GM19023 (cell line): ENCODE measurements around the gene THADA.
"Not testable (repeated sequence)": the region's sequence is repeated elsewhere in the genome, so short reads cannot be mapped to it uniquely, and the experiment has no call there.

Source experiments
- ATAC-seq: cut with Tn5 transposase; IDR thresholded peaks from one replicate; pipeline ENCODE4 v1.9.1; 2021; ENCODE audit warnings: mild to moderate bottlenecking, moderate library complexity; ENCODE audit not compliant: unreplicated experiment

The THADA gene

DNA sequence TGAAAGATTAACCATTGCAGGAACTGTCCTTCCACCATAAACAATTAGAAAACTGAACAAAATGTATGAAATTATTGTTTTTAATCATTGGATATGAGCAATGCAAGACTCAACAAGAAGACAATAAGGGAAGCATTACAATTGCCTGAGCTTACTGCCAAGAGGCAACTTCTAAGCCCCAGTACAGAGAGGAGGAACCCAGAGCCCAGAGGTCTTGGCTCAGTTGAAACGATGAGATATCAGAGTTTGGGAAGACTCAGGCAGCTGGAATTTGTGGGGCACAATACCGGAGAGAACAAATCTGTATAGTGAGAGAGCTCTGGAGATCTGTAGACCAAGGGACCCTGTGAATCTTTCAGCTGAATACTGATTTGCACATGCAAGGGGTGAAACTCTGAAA is 288.8 kb downstream of the THADA start:
- no peak for ATAC-seq

DNA sequence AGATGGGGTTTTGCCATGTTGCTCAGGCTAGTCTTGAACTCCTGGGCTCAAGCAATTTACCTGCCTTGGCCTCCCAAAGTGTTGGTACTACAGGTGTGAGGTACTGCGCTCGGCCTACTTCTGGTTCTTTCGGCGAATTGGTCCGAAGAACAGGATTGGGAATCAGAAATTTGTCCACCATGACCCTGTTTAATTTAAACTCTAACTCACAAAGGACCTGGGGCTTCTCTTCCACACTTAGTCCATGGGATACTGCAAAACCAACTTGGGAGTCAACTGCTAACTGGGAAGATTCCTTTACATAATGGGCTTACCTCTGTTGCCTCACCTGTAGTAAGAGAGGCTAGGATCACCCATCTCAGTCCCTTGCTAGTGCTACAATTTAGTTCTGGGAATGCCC is 289.6 kb downstream of the THADA start:
- no peak for ATAC-seq

DNA sequence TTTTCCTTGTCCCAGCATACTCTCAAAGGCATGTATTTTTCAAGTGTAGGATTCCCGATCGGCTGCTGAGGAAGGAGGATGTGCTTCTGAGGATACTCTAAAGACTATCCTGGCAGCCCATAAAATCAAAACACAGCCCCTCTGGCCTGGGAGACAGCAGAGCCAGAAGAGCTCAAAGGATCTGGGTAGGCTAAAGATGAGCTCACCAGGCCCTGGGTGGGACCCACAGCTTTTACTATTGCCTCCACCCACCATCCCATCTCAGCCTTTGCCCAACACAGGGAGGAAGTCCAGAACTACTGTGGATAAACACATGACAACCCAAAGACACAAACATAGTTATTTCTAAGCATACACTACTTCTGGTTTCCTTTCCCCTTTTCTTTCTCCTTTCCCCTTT is 290.3 kb downstream of the THADA start:
- ATAC-seq = no peak

DNA sequence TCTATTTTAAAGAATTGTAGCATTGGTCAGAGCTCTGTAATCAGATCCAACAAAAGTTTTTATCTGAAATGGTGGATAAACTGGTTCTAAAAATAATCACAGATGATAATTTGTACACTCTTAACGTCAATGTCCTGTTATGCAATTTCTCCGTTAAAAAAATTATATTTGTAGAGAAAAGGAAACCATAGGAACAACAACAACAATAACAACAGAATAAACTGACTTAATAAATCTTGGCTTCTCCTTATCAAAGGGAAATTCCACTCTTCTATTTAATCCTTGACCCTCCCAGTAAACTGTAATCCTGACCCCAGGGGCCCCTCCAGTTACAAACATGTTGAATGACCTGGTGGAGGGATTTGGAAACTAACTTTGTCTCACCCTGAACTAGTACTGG is 290.8 kb downstream of the THADA start:
- no peak for ATAC-seq

DNA sequence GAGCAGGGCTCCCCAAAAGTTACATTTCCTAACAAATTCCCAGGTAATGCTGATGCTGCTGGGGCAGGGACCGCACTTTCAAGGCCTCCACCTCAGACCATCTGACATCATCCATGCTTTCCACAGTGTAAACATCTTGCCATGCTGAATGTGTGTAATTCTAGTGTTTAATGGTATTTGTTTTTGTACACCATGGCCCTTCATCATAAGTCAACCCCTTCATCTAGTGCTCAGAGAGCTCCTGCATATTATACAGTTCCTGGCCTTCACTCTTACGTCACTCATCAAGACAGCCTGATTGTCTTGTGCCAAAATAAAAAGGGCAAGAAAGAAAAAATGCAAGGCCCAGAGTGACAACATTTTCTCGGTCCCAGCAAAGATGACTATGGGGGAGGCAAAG is 291.9 kb downstream of the THADA start:
- ATAC-seq = no peak

DNA sequence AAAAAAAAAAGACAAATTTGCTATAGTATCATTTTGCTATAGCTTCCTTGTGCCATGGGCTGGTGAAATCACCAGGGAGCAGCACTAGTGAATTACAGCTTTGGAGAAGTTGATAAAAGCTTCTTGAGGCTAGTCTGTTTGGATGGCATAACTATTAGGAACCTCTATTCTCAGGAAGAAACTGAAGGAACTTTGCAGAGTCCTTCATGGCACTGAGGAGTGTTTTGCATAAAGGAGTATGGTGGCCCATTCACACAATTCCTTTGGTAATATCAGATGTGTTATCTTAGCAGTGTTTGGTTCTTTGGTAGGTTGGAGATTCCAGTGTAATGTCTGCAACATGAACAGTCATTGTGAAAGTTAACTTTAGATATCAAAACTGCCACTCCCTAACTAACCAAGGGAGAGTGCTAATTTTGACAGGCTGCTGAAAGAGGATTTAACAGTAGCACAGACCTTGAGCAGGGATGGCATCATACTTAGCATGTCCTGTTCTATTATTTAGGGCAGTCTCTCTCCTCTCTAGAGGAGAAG is 292.8 kb downstream of the THADA start:
- no peak for ATAC-seq

DNA sequence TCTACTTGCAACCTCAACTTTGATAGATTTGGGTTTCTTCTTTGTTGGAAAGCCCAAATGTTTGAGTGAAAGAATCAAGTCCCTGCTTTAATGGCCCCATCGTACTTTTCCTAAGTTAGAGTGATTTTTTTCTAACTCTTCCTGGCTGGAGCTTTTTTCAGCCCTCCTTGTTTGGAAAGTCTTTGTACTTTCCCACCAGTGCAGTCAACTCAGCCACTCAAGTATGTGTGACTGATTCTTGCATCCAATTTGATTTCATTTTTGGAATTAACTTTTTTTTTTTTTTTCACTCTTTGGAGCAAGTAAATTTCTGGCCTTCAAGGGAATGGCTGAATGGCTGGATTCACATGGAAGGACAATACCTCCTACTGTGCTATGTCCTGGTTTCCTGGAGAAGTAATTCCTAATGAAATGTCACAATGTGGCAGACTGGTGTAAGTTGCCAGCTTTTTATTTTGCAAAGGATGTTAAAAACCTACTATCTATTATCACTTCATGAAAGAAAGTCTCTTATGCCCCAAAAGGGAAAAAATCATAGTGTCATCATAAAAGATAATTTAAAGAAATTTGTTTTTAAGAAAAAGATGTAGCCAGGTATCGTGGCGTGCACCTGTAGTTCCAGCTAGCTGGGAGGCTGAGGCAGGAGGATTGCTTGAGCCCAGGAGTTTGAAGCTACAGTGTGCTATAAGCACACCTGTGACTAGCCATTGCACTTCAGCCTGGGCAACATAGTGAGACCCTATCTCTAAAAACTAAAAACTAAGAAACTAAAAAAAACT is 293.5 kb downstream of the THADA start:
- no peak for ATAC-seq

DNA sequence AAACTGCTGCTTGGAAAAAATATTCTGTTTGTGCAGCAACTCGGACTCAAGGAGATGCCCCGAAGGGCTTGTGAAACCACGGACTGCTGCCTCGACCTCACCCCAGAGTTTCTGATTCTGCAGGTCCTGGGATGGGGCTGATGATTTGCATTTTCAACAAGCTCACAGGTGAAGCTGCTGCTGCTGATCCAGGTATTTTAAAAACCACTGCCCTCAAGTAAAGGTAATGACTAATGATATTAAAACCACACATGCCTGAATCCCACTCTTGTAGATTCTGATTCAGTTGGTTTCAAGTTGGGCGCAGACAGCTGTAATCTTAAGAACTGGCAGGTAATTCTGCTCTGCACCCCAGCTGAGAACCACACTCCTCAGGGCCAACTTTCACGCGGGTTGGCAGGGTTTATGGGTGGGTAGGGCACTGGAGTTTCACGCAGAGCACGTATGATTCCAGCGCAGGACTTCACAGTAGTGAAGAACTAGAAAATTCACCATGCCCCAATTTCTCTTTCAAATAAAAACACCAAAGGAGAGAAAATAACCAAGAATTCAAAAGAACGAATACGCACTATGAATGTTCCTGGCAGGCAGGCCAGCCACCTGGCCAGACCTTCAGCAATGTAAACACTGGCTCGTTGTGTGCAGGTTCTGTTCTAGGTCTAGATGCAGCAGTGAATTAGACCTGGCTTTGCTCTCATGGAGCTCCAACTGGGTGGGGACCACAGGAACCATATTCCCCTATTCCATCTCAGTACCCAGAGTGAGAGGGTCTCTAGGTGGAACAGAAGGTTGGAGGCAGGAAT is 294.9 kb downstream of the THADA start:
- no peak for ATAC-seq

DNA sequence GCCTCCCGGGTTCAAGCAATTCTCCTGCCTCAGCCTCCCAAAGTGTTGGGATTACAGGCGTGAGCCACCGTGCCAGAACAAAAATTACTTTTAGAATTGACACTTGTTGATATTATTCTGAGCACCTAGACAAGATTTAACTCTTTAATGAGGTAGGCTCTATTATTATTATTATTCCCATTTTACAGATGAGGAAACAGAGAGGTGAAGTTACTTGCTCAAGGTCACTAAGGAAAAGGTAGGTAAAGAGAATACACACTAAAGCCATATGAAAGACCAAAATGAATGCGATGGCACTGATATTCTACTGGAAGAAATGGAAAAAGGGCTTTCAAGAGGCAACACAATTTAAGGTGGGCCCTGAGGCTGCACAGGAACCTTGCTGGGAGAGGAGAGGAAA is 295.6 kb downstream of the THADA start:
- ATAC-seq = no peak

DNA sequence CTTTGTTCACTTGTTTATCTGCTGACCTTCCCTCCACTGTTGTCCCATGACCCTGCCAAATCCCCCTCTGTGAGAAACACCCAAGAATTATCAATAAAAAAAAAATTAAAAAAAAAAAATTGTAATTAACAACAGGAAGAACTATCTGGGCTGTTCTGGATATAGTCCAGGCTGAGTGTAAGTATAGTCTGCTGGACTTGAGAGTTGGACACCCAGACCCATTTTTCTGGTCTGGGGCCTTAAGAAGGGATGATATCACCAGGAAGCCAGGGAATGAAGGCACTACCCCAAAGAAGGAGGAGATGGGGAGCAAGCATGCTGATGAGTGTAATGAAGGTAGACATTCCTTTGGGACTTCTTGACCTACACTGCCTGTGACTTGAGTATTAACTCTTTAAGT is 297.3 kb downstream of the THADA start:
- ATAC-seq = no peak

DNA sequence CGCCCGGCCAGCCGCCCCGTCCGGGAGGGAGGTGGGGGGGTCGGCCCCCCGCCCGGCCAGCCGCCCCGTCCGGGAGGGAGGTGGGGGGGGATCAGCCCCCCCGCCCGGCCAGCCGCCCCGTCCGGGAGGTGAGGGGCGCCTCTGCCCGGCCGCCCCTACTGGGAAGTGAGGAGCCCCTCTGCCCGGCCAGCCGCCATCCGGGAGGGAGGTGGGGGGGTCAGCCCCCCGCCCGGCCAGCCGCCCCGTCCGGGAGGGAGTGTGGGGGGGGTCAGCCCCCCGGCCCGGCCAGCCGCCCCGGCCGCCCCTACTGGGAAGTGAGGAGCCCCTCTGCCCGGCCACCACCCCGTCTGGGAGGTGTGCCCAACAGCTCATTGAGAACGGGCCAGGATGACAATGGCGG is 298.1 kb downstream of the THADA start:
- ATAC-seq = not testable (repeated sequence)

DNA sequence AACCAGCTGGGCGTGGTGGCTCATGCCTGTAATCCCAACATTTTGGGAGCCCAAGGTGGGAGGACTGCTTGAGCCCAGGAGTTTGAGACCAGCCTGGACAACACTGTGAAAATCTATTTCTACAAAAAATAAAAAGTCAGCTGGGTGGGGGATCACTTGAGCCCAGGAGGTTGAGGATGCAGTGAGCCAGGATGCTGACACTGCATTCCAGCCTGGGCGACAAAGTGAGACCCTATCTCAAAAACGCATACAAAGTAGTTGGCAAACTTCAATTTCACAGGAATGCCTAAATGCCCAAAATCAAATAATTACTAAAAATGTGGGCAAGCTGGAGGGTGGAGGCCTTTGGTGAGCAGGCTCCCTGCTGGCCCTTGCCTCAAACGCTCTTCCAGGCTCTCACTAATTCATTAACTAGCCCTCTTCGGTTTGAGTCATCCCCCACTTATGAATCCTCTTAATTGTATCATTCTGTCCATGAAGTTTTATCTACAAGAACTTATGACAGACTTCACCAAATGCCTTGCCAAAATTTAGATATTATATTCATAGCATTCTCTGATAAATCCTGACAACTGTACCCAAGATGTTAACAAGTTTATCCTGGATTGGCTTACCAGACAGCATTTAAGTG is 300.8 kb downstream of the THADA start:
- ATAC-seq = no peak

DNA sequence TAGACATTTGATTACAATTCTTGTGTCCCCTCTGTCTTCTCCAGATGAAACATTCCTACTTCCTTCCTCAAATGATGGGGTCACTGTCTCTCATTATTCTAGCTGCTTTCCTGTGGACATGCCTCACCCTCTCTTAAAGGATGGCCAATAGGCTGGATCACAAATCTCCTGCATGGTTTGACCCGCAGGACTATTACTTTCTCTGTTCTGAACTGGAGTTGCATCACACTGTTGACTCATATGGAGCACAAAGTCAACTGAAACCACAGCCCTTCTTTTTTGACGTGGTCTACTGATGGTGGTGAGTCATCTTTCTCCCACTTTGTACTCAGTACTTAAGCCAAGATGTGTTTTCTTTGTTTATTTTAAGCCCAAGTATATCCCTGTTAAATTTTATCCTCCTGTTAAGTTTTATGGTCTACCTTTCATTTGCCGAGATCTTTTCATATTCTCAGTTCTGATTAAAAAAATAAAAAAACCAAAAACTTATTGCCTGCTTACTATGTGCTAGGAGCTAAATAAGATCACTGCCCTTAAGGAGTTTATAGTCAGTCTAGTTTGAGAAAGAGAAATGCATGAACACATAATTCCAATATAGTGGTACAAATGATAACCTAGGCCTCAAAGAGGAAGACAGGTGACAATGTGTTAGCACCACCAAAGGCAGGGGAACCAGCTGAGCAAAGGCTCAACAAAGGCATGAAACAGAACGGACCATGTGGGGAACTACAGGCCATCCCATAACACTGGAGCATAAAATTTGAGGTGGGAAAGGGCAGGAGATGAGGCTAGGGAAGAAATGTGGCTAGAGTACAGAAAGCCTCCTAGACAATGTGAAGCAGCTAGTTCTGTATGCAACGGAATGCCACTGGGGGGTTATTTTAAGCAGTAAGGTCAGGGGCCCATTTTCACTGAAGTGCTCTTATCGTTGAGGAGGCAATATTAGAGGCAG is 301.8 kb downstream of the THADA start:
- peak; percentile 98 for ATAC-seq

DNA sequence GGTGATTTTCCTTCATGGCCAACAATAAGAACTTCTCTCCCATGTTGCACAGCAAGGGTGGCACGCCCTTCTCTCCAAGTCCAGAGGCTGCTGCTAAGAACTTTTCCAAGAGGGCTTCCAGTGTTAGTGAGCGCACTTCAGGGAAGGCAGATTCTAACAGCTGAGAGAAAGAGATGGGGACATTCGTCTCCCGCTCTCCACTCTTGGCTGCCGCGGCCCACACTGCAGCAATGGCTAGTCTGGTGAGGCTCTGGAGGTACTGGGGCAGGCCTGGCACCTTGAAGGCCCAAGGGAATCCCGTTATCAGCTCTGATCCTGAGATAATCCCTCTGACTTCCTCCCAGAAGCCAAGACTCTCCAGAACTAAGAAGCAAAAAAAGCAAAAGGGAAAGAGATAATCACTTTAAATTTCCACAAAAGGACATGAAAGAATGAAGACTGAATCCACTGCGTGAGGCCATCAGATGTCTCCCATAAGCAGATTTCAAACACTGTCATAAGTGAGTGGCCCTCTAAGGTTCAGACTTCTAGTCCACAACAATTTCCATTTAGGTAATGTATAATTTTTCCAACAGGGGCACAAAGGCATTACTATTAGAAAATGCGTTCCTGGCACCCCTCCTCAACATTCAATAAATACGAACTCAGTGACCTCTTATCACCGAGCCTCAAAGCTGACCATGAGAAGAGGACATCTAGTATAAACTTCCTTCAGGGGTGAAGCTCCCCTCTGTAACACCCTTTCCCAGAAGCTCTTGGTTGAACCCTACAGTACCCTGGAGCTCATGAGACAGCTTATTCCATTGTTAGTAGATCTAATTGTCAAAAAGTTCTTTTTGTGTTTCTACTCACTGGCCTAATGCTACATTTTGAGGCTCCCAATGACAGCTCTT is 302.7 kb downstream of the THADA start:
- no peak for ATAC-seq

DNA sequence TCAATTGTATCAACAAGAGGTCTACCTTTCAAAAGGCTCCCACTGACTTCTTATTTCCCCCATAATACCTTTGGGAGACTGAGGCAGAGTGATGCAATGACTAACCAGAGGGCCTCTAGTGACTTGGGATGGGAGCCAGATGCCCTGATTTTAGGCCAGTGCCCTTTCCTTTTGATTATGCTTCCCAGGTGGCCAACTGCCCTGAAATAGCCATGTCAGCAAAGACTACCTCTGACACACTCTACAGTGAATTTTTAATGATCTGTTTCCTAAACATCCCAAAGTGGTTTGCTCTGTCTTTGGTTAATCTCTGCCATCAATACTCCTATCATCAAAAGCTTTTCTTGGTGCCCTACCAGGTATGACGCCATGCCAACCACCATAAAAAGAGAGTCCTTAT is 303.5 kb downstream of the THADA start:
- ATAC-seq = no peak

DNA sequence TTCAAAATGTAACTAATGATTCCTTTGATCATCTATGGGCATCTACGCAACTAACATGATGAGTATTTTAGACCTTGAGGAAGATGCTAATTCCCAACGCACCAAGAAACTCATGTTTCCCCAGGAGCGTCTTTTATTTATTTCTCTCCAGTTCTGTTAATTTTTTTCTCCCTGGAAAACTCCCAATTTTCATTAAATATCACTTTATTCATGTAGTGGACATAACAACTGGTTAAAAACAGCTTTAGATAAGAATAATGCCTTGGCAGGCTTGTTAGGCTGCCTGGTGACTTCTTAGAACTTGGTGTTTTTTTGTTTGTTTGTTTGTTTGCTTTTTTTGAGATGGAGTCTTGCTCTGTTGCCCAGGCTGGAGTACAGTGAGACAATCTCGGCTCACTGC is 306.5 kb downstream of the THADA start:
- ATAC-seq = no peak

DNA sequence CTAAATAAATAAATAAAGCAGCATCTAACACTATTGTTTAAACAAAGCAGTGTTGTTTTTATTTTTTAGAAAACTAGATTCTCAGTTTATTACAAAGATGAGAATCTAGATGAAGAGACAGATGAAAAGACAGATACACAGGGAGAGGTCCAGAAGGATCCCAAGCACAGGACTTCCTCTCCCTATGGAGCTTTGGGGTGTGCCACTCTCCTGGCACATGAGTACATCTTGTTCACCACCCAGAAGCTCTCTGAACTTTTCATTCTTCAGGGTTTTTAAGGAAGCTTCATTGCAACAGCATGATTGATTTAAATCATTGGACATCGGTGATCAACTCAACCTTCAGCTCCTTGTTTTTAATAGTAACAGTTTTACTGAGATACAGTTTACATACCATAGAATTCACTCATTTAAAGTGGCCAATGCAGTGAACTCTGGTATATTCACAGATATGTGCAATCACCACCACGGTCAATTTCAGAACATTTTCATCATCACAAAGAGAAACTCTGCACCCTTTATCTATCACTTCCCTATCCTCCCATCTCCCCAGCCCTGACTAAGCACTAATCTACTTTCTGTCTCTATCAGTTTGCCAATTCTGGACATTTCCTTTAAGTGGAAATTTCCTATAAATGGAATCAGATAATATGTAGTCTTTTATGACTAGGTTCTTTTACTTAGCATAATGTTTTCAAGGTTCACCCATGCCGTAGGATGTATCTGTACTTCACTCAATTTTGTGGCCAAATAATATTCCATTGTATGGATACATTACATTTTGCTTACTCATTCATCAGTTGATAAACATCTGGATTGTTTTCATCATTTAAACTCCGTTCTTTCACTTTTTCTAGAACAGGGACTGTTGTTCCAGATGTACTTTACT is 307.2 kb downstream of the THADA start:
- ATAC-seq = no peak

DNA sequence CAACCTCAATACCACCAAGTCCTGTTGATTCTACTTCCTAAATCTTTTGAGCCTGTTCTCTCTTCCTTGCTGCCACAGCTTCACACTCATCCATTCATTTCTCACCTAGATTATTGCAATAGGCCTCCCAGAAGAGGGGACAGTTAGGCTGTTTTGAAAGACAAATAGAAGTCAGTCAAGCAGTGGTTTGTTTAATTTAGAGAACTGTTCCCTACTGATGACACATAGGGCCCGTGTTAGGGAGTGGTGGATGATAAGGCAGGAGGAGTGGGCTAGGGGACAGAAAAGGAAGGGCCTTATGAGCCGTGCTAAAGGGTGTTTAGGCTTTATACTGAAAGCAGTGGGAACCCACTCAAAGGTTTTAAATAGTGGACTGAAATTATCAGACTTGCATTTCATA is 309.9 kb downstream of the THADA start:
- no peak for ATAC-seq

DNA sequence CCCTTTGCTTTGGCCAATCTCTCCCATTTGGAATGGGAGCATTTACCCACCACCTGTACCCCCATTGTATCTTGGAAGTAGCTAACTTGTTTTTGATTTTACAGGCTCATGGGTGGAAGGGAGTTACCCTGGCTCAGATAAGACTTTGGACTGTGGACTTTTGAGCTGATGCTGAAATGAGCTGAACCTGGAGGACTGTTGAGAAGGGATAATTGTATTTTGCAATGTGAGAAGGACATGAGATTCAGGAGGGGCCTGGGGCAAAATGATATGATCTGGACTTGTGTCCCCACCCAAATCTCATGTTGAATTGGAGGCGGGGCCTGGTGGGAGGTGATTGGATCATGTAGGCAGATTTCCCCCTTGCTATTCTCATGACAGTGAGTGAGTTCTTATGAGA is 310.9 kb downstream of the THADA start:
- no peak for ATAC-seq
